Activated CD8-positive, alpha-beta memory T cell treated with anti-CD3 and anti-CD28 coated beads for 24 hours (primary cell): ENCODE results near the gene UBD.

ENCODE experiments used
- DNase-seq: peaks from one replicate; pipeline ENCODE4 v3.0.0-alpha.2; 2020

UBD gene

GRCh38 chr6:29519291-29520010 is 40.1 kb downstream of the UBD start:
- no peak for DNase-seq

- no peak for DNase-seq
These were observed 41.6 kb downstream of the UBD start for GRCh38 chr6:29517728-29518440.

- no peak for DNase-seq
These were observed 42.3 kb downstream of the UBD start for GRCh38 chr6:29517245-29517644.

- DNase-seq, result no peak
These were observed 43.4 kb downstream of the UBD start for GRCh38 chr6:29516108-29516507.

GRCh38 chr6:29510746-29511300 is 48.7 kb downstream of the UBD start:
- DNase-seq, result no peak

- no peak for DNase-seq
These were observed 49.3 kb downstream of the UBD start for GRCh38 chr6:29510202-29510601.

GRCh38 chr6:29509711-29510110 is 49.8 kb downstream of the UBD start:
- DNase-seq, result no peak

- no peak for DNase-seq
These were observed 50.3 kb downstream of the UBD start for GRCh38 chr6:29509239-29509638.

GRCh38 chr6:29507319-29507718 is 52.2 kb downstream of the UBD start:
- DNase-seq, result no peak

- no peak for DNase-seq
These were observed 53.0 kb downstream of the UBD start for GRCh38 chr6:29506446-29507067.

GRCh38 chr6:29505808-29506207 is 53.7 kb downstream of the UBD start:
- no peak for DNase-seq
